LNCaP clone FGC (cell line): ENCODE results near the gene NPL.

Source experiments
- DNase-seq: peaks from one replicate; pipeline ENCODE4 v3.0.0-alpha.2; 2011; ENCODE audit warnings: low read depth
- H3K4me3 ChIP-seq: 2 replicates; pipeline ENCODE4 v1.5.1; 2011; ENCODE audit warnings: mild to moderate bottlenecking, low read depth, low read length, control low read depth
- TF ChIP-seq, protein P1 (sequence below): IDR thresholded peaks from 2 replicates; pipeline ENCODE4 v1.5.1; 2012; ENCODE audit warnings: mild to moderate bottlenecking; ENCODE audit not compliant: control insufficient read depth, insufficient read depth; ENCODE audit errors: extremely low read depth

NPL gene

GRCh38 chr1:182857212-182857611 lies 67.6 kb downstream of the NPL start:
- TF ChIP-seq, protein P1, sequence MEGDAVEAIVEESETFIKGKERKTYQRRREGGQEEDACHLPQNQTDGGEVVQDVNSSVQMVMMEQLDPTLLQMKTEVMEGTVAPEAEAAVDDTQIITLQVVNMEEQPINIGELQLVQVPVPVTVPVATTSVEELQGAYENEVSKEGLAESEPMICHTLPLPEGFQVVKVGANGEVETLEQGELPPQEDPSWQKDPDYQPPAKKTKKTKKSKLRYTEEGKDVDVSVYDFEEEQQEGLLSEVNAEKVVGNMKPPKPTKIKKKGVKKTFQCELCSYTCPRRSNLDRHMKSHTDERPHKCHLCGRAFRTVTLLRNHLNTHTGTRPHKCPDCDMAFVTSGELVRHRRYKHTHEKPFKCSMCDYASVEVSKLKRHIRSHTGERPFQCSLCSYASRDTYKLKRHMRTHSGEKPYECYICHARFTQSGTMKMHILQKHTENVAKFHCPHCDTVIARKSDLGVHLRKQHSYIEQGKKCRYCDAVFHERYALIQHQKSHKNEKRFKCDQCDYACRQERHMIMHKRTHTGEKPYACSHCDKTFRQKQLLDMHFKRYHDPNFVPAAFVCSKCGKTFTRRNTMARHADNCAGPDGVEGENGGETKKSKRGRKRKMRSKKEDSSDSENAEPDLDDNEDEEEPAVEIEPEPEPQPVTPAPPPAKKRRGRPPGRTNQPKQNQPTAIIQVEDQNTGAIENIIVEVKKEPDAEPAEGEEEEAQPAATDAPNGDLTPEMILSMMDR = no peak
- no peak for DNase-seq
- H3K4me3 ChIP-seq = no peak overlapping the region

DNA sequence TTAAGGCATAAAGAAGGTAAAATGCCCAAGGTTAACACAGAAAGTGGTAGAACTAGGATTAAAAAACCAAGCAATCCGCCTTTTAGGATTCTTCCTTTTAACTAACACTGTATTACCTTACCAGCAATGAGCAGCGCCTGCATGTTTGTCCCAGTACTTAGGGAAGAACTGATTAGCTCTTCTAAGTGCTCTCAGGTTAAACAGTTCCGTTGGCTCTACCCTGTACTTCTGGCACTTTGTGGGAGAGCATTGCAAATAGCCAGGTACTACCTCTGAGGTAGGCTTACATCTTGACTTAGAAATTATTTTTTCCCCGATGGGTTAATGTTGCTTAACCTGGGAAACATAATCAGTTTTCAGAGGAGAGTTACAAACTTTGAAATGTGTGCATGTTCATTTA lies 71.1 kb downstream of the NPL start:
- H3K4me3 ChIP-seq = no peak overlapping the region
- TF ChIP-seq, protein P1 = no peak

GRCh38 chr1:182861994-182862393 lies 72.4 kb downstream of the NPL start:
- TF ChIP-seq, protein P1 = no peak
- H3K4me3 ChIP-seq = no peak overlapping the region
- DNase-seq = no peak

More for the DNA sequence above, 71.1 kb downstream of the NPL start:
- no peak for DNase-seq

DNA sequence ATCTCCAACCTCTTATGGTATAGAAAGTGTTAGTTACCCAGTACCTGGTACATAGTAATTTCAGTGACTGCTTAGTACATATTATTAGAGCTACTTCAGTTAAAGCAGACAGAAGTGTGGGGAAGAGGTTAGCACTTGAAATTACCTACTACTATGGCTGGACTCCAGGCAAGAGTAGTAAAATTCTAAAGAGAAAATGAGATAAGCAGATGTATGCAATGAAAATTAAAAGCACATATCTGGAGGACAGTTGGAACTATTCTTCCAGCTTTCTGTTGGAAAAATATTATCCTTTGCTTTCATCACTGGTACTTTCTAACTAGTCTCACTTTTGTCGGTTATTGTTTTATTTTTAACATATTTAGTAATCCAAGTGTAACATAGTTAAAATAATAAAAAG lies 73.3 kb downstream of the NPL start:
- H3K4me3 ChIP-seq = no peak overlapping the region
- TF ChIP-seq, protein P1 = no peak
- no peak for DNase-seq

- DNase-seq = no peak
- TF ChIP-seq, protein P1 = no peak
- H3K4me3 ChIP-seq = no peak overlapping the region
Observed at GRCh38 chr1:182863940-182864339, 74.4 kb downstream of the NPL start.

DNA sequence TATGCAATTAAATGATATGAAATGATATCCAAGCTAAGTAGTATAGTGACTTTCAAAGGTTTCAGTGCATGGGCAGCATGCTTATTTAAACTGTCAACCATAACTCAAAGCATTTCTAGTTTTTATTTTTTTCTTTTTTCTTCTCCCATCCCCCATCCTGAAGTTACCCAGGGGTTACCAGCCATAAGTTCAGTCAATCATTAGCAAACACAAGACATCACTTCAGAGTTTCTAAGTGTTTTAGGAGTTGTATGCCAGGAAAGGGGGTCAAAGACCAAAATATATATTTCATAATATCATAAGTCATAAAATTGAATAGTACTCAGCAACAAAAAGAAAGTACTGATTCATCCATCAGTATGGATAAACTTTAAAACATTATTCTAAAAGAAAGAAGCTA lies 78.3 kb downstream of the NPL start:
- no peak overlapping the region for H3K4me3 ChIP-seq
- TF ChIP-seq, protein P1 = no peak
- no peak for DNase-seq

DNA sequence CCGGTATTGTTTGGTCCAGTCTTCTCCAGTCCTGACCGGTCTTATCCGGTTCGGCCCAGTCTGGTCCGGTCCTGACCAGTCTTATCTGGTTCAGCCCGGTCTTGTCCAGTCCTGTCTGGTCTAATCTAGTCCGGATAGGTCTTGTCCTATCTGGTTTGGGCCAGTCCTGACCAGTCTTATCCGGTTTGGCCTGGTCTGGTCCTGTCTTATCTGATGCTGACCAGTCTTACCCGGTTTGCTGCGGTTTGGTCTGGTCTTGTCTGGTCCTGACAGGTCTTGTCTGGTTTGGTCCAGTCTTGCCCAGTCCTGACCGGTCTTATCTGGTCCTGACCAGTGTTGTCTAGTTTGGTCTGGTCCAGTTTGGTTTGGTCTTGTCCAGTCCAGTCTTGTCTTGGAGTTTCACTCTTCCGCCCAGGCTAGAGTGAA lies 79.7 kb downstream of the NPL start:
- no peak for DNase-seq
- TF ChIP-seq, protein P1 = no peak
- no peak overlapping the region for H3K4me3 ChIP-seq
